ENCODE data around the gene DSTN.
A peak's percentile ranks its signal among the peaks of the same experiment; 100 is the strongest.

Gene DSTN

GRCh38 chr20:17612287-17612991 is 42.6 kb downstream of the DSTN start:
- DNase-seq (ENCODE audit: low spot score): peak; percentile 29

GRCh38 chr20:17612992-17613327 is 43.1 kb downstream of the DSTN start:
- no peak for DNase-seq (ENCODE audit: low spot score)

GRCh38 chr20:17613328-17614175 is 43.7 kb downstream of the DSTN start:
- DNase-seq (ENCODE audit: low spot score): no peak

DNA sequence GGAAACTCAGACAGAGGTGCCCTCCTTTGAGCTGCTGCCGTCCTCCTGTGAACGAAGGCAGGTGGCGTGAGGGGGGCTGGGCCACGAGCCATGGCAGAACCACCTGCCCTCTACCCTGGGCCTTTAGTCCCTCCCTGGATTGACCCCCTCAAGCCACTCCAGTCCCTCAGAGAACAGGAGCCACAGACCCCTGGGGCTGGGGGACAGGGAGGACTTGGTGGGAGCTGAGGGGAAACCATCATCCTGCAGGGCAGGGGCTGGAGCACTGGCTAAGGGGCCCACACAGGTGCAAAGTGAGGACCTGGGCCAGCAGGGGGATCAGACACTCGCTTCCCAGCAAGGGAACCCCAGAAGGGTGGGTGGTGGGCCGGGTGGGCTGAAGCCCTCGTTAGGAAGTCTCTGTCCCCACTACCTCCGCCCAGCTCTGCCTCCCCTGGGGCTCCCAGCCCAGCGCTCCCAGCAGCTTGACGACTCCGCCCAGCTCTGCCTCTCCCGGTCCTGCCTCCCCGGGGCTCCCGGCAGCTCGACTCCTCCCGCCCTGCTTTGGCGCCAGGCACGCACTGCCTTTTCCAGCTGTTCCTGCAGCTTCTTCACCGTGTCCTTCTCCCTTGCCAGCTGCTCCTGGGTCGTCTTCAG is 44.4 kb downstream of the DSTN start:
- peak; percentile 61 for DNase-seq (ENCODE audit: low spot score)

- DNase-seq (ENCODE audit: low spot score): no peak
These were observed 45.2 kb downstream of the DSTN start for GRCh38 chr20:17614812-17615644.

- DNase-seq (ENCODE audit: low spot score): peak; percentile 4
These were observed 46.0 kb downstream of the DSTN start for GRCh38 chr20:17615645-17616479.

DNA sequence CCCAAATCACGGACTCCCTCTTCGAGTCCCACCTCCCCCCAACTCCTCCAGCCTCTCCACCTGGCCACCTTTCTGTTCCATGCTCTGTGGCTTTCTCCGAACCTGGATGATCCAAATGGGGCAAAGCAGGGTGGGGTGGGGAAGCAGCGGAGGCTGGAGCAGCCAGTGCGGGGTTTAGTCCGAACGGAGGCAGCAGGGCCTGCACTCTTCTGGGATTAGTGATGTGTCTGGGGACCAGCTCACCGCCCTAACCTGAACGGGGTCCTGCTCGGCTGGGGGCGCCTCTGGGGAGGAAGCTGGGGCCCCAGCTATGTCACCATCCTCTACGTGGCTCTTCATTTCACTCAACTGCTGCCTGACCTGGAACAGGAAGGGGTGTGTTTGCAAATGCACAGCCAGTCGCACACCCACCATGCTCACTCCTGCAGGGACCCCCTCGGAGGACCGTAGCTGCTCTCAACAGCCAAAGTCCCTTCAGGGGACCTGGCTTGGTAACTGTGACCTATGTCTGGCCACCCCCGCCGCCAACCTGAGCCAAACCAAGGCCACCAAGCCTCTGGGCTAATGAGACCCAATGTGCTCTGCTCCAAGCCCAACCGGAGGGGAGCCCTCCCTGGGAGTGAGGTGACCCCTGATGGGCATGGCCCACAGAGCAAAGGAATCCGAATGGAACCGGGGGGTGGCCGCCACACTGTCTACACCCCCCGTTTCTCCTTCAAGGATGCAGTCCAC is 46.8 kb downstream of the DSTN start:
- DNase-seq (ENCODE audit: low spot score): no peak

DNA sequence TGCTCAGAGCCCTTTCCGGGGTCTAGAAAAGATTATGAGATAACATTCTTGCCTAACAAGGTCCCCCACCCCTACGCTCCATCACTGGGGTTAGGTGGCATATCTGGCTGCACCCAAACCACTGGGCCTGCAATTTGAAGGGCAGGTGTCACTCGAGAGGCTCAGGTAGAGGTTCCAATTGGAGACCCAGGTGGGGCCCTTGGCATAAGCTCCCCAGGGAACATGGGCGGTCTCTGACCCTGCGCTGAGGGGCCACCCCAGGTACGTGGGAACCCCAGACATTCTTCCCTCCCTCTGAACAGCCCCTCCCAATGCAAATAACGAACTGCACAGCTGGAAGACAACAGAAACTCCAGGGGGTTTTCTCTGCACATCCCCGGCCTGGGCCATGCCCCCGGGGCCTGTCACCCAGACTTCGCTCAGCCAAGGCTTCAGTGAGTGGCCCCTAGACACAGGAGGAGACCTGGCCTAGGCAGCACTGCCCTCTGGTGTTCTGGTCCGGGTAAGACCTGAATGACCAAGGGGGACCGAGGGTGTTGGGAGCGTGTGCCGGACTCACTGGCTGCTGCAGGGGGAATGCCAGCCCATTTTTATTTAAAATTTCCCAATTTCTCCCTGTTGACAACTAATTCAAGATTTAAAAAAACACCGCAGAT is 47.5 kb downstream of the DSTN start:
- peak; percentile 57 for DNase-seq (ENCODE audit: low spot score)

GRCh38 chr20:17617868-17618672 is 48.2 kb downstream of the DSTN start:
- no peak for DNase-seq (ENCODE audit: low spot score)

GRCh38 chr20:17618673-17619013 is 48.8 kb downstream of the DSTN start:
- DNase-seq (ENCODE audit: low spot score): no peak

DNA sequence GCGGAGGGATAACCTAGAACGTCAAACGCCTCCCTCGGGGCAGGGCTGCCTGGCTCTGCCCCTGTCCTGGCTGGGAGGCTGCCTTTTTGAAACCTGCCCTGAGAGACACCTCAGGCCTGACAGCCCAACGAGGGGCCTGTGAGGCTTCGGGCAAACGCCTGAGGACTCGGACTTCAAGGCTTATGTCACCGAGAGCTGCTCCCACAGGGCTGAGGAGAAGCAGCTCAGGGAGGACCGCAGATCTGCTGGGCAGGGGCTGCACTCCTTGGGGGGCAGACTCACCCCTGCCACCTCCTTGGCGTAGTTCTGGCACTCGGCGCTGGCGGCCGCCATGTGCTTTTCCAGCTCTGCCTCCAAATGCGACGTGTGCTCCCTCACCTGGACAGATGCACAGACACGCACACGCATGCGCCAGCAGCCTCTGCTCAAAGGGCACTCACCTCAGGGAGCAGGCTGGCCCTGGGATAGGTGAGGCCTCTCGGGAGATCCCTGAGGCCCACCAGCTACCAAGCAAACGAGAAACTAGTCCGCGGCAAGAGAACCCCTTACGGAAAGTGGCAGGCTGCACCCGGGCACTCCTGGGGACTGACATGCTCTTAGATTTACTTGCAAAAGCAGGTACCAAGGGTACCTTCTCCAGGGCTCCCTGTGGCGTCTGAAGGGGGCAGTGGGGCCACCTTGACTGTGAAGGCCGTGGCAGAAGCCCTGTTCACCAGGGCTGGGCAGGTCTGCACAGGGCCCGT is 49.6 kb downstream of the DSTN start:
- DNase-seq (ENCODE audit: low spot score): no peak

- no peak for DNase-seq (ENCODE audit: low spot score)
These were observed 50.7 kb downstream of the DSTN start for GRCh38 chr20:17620371-17621228.

GRCh38 chr20:17621229-17621968 is 51.5 kb downstream of the DSTN start:
- DNase-seq (ENCODE audit: low spot score): no peak

DNA sequence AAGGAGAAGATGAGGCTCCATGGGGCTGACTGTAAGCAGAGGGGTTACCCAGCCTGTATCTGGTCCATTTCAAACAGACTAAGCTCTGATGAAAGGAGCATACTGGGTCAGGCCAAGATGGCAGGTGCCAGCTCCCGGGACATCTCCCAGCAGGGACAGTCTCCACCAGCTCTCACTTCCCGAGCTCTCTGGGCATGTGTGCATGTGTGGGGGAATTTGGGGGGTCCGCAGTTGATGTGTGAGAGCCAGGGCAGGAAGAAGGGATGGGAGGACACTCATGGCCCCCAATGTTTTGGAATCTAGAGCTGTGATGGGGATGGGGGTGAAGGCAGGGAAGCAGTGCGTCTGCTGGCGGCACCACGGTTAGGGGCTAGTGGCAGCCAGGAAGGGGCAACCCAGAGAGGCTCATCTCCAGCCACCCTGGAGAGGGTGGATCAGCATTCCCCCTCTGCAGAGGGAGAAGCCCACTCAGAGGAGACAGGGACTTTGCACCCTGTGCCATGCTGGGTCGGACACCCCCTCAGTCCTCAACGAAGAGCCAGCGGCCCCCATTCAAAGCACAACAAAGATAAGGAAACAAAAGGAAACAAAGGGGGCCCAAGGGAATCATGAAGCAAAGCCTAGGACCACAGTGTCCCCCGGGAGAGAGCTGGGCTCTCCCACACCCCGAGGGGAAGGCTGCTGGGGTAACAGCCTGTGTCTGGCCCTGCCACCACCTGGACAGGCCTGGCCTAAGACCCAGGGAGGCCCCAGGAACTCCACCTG is 52.4 kb downstream of the DSTN start:
- DNase-seq (ENCODE audit: low spot score): no peak

DNA sequence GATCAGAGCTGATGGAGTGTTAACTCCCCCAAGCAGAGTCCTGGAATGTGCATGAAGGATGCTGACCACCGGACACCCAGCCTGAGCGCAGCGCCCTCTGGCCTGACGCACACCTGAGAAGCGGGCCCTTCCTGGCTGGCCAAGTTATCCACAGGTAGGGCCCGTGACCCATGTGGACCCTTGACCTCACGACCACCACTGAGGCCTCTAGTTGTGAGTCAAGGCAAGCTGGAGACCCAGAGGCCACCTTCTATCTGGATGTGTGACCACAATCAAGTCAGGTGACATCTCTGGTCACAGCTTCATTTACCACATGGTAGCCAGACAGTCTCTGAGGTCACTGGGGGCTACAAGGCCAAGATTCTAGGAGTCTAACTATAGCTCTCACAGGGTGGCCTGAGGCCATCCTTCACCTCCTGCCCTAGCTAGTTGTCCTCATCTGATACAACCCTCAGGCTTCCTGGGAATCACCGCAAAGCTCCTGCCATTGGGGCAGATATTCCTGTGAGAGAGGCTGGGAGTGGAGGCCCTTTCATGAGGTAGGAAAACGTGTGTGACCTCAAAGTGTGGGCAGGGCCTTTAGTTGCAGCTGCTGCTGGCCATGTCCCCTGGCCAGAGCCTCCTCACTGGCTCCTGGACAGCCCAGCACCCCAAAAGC is 53.1 kb downstream of the DSTN start:
- DNase-seq (ENCODE audit: low spot score): no peak

DNA sequence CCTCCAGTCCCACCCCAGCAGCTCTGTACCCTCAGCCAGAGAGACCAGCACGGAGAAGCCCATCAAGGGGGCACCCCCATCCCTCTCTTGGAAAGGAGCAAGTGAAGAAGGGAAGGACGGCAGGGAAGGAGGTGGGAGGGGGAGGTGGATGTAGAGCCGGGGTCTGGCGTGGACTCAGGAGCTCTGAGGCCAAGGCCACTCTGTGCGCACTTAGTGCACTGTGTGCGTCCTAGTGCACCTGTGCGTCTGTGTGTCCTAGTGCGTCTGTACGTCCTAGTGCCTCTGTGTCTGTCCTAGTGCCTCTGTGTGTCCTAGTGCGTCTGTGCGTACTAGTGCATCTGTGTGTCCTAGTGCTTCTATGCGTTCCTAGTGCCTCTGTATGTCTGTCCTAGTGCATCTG is 54.2 kb downstream of the DSTN start:
- no peak for DNase-seq (ENCODE audit: low spot score)
